ENCODE results near the gene STMN3. TPM values are rescaled to one million over a fixed set of nuclear protein-coding genes. Genes with fewer than 3 reads are reported as not detected.

The STMN3 gene
- total and polyA plus RNA-seq, 8 donors: 12.6 to 47.0 (median 34.4) TPM

- Histone ChIP-seq H3K4me1 (peaks cover 7 to 32% of the 10 kb centered on the region in 2 donors), H3K27me3 (no peaks in the 10 kb centered on the region), H3K36me3 (peaks cover 0 to 4% of the 10 kb centered on the region in 2 donors), H3K4me3 (peak overlapping the region; percentile 57 to 93), H3K27ac (peak overlapping the region; percentile 87 to 97), H3K9me3 (no peaks in the 10 kb centered on the region)
- no peak for TF ChIP-seq CTCF (IDR thresholded peaks at IDR 0.05)
- DNase-seq: peak in 3 of 4 donors; percentile 38 to 64 (median 53)
- intact Hi-C loops (cut with DNase I): no loop called here
- ATAC-seq: no peak
These were observed 27.3 kb downstream of the STMN3 start for GRCh38 chr20:63625771-63626423.

- Histone ChIP-seq H3K4me1 (peaks cover 10 to 31% of the 10 kb centered on the region in 2 donors), H3K4me3 (no peak overlapping the region), H3K27me3 (no peaks in the 10 kb centered on the region), H3K9me3 (no peaks in the 10 kb centered on the region), H3K36me3 (peaks cover 0 to 6% of the 10 kb centered on the region in 2 donors), H3K27ac (no peak overlapping the region)
- DNase-seq (peak in 2 of 4 donors; percentile 10 to 42), ATAC-seq (no peak)
- TF ChIP-seq CTCF (IDR thresholded peaks at IDR 0.05): no peak
- intact Hi-C loops (cut with DNase I): no loop called here
These were observed 28.7 kb downstream of the STMN3 start for GRCh38 chr20:63624486-63624885.

GRCh38 chr20:63622732-63623131 is 30.5 kb downstream of the STMN3 start:
- intact Hi-C loops (cut with DNase I): no loop called here
- no peaks in the 10 kb centered on the region for H3K27me3 ChIP-seq
- H3K27ac ChIP-seq: no peak overlapping the region
- no peak overlapping the region for H3K4me3 ChIP-seq
- no peak for TF ChIP-seq CTCF (IDR thresholded peaks at IDR 0.05)
- DNase-seq (peak in 1 of 4 donors; percentile 49), ATAC-seq (no peak)
- peaks cover 0 to 23% of the 10 kb centered on the region in 2 donors for H3K36me3 ChIP-seq
- no peaks in the 10 kb centered on the region for H3K9me3 ChIP-seq
- peaks cover 5 to 15% of the 10 kb centered on the region in 2 donors for H3K4me1 ChIP-seq

- peaks cover 0 to 30% of the 10 kb centered on the region in 2 donors for H3K36me3 ChIP-seq
- H3K27ac ChIP-seq: no peak overlapping the region
- H3K9me3 ChIP-seq: no peaks in the 10 kb centered on the region
- ATAC-seq: no peak
- peak in 2 of 4 donors; percentile 4 to 30 for DNase-seq
- no peak for TF ChIP-seq CTCF (IDR thresholded peaks at IDR 0.05)
- peaks cover 5 to 15% of the 10 kb centered on the region in 2 donors for H3K4me1 ChIP-seq
- H3K27me3 ChIP-seq: no peaks in the 10 kb centered on the region
- intact Hi-C loops (cut with DNase I): no loop called here
- no peak overlapping the region for H3K4me3 ChIP-seq
These were observed 31.1 kb downstream of the STMN3 start for GRCh38 chr20:63622096-63622495.

- ATAC-seq (peak; percentile 50), DNase-seq (no peak)
- no peak overlapping the region for H3K4me3 ChIP-seq
- intact Hi-C loops (cut with DNase I): no loop called here
- H3K27me3 ChIP-seq: no peaks in the 10 kb centered on the region
- TF ChIP-seq CTCF (IDR thresholded peaks at IDR 0.05): no peak
- H3K27ac ChIP-seq: no peak overlapping the region
- no peaks in the 10 kb centered on the region for H3K9me3 ChIP-seq
- H3K4me1 ChIP-seq: peaks cover 5 to 15% of the 10 kb centered on the region in 2 donors
- peaks cover 0 to 41% of the 10 kb centered on the region in 2 donors for H3K36me3 ChIP-seq
These were observed 32.2 kb downstream of the STMN3 start for GRCh38 chr20:63620991-63621390.

All from left lung (tissue), 10 donors.